ENCODE measurements around the gene TIMMDC1.
A peak's percentile ranks its signal among the peaks of the same experiment; 100 is the strongest.
"Not testable (repeated sequence)": the region's sequence is repeated elsewhere in the genome, so short reads cannot be mapped to it uniquely, and the experiment has no call there.

TIMMDC1 gene

GRCh38 chr3:119543147-119543546 is 44.8 kb downstream of the TIMMDC1 start:
- no peaks in the 10 kb centered on the region for H3K4me1 Mint-ChIP-seq
- no peaks in the 10 kb centered on the region for H3K36me3 Mint-ChIP-seq (ENCODE audit: low read depth)
- no peak for TF ChIP-seq CTCF (IDR thresholded peaks at IDR 0.05; ENCODE audit: unreplicated experiment in 3 of 3)
- H3K4me3 Mint-ChIP-seq = no peak overlapping the region
- no peaks in the 10 kb centered on the region for H3K9me3 Mint-ChIP-seq
- H3K27ac Mint-ChIP-seq = peak overlapping the region; percentile 86 to 93 (median 91)
- no peaks in the 10 kb centered on the region for H3K27me3 Mint-ChIP-seq (ENCODE audit: low read depth)

GRCh38 chr3:119547227-119547626 is 48.9 kb downstream of the TIMMDC1 start:
- Mint-ChIP-seq H3K36me3 (ENCODE audit: low read depth) (no peaks in the 10 kb centered on the region), H3K9me3 (no peaks in the 10 kb centered on the region)

GRCh38 chr3:119548341-119548740 is 50.0 kb downstream of the TIMMDC1 start:
- H3K4me1 Mint-ChIP-seq = no peaks in the 10 kb centered on the region
- TF ChIP-seq CTCF (IDR thresholded peaks at IDR 0.05; ENCODE audit: unreplicated experiment in 3 of 3) = no peak
- H3K36me3 Mint-ChIP-seq (ENCODE audit: low read depth) = no peaks in the 10 kb centered on the region
- H3K9me3 Mint-ChIP-seq = no peaks in the 10 kb centered on the region
- no peak overlapping the region for H3K4me3 Mint-ChIP-seq
- H3K27ac Mint-ChIP-seq = no peak overlapping the region
- no peaks in the 10 kb centered on the region for H3K27me3 Mint-ChIP-seq (ENCODE audit: low read depth)

More at GRCh38 chr3:119547227-119547626, 48.9 kb downstream of the TIMMDC1 start:
- H3K27me3 Mint-ChIP-seq (ENCODE audit: low read depth) = no peaks in the 10 kb centered on the region
- no peak overlapping the region for H3K4me3 Mint-ChIP-seq
- TF ChIP-seq CTCF (IDR thresholded peaks at IDR 0.05; ENCODE audit: unreplicated experiment in 3 of 3) = no peak
- H3K27ac Mint-ChIP-seq = no peak overlapping the region
- H3K4me1 Mint-ChIP-seq = no peaks in the 10 kb centered on the region

- H3K4me1 Mint-ChIP-seq = no peaks in the 10 kb centered on the region
- H3K4me3 Mint-ChIP-seq = no peak overlapping the region
- no peak overlapping the region for H3K27ac Mint-ChIP-seq
- no peaks in the 10 kb centered on the region for H3K27me3 Mint-ChIP-seq (ENCODE audit: low read depth)
- no peak for TF ChIP-seq CTCF (IDR thresholded peaks at IDR 0.05; ENCODE audit: unreplicated experiment in 3 of 3)
- no peaks in the 10 kb centered on the region for H3K9me3 Mint-ChIP-seq
- no peaks in the 10 kb centered on the region for H3K36me3 Mint-ChIP-seq (ENCODE audit: low read depth)
Observed at GRCh38 chr3:119550192-119550910, 52.0 kb downstream of the TIMMDC1 start.

GRCh38 chr3:119551598-119551997 is 53.3 kb downstream of the TIMMDC1 start:
- Mint-ChIP-seq H3K4me3 (no peak overlapping the region), H3K27ac (no peak overlapping the region)
- no peak for TF ChIP-seq CTCF (IDR thresholded peaks at IDR 0.05; ENCODE audit: unreplicated experiment in 3 of 3)

GRCh38 chr3:119552928-119553327 is 54.6 kb downstream of the TIMMDC1 start:
- not testable (repeated sequence) for H3K36me3 Mint-ChIP-seq (ENCODE audit: low read depth); H3K4me1 Mint-ChIP-seq; H3K27me3 Mint-ChIP-seq (ENCODE audit: low read depth); H3K9me3 Mint-ChIP-seq; H3K4me3 Mint-ChIP-seq; H3K27ac Mint-ChIP-seq

More at GRCh38 chr3:119551598-119551997, 53.3 kb downstream of the TIMMDC1 start:
- Mint-ChIP-seq H3K27me3 (ENCODE audit: low read depth) (peaks cover 4% of the 10 kb centered on the region), H3K4me1 (no peaks in the 10 kb centered on the region), H3K36me3 (ENCODE audit: low read depth) (no peaks in the 10 kb centered on the region), H3K9me3 (no peaks in the 10 kb centered on the region)
